SW 1271 (cell line): Measurements from ENCODE around the gene SP140L.
"Not testable (repeated sequence)": the region's sequence is repeated elsewhere in the genome, so short reads cannot be mapped to it uniquely, and the experiment has no call there.

Experiments
- DNase-seq, 2 experiments: peaks; one replicate each; lab custom pipeline; 2025; lab: John Stamatoyannopoulos, UW

The SP140L gene

DNA sequence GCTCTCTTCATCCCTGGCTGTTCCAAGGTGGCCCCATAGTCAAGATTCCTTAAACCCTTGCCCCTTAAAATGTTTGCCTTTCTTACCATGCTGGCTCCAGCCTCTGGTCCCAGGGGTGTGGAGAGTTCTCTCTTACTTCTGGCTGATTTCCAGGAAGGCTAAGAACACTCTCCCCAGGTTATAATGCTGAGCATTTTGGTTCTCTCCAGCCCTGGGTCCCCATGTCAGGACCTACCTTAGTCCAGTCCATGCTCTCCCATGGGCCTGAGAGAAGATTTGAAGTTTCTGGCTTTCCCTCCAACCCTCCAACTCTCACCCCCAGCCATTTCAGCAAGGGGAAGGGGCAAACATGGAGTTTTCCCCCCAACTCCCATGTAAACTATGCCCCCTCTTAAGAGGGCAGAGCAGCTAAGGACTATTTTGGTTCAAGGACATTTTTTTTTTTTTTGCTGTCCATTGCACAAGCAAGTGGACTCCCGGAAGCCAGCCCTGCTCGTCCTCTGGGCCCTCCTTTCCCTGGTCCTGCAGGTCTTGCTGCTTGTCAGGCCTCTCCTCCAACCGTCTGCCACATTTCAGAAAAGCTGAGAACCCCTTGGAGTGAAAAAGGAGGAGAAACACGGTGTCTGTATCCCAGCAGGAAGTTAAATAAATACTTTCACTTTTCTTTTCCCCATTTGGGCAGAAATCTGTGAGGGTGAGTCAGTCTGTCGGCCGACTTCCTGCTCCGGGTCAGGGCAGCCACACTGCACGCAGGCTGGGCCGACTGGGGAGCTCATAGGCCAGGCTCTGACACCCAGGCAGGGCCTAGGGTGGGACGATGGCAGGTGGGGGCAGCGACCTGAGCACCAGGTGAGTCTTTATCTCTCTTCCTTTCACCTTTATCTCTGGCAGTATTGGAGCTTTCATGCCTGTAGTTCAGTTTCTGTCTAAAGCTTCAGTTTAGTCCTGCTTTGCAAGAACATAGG, at the start of gene SP140L:
TSS of gene SP140L (plus strand) at position 741 of the 965 bp plus-strand sequence. CDS start at position 818, 77 bp downstream.
- peak; percentile 52 to 84 for DNase-seq

DNA sequence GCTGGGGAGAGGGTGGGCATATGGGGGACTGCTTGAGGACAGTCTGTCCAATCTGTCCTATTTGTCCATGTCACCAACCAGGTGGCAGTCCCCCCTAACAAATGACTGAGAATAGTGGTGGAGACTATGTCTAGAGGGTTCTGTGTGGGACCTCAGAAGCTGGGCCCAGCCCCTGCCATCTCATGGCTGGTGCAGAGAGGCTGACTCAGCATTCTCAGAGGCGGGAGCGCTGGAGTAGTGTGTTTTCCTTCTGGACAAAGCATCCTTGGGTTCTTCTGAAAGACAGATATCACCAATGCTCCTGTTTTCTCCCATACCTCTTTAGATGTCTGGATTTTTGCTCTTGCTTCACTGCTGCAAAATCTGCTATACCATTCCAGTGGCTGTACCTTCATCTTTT, 44.1 kb upstream of the SP140L start:
- no peak for DNase-seq

DNA sequence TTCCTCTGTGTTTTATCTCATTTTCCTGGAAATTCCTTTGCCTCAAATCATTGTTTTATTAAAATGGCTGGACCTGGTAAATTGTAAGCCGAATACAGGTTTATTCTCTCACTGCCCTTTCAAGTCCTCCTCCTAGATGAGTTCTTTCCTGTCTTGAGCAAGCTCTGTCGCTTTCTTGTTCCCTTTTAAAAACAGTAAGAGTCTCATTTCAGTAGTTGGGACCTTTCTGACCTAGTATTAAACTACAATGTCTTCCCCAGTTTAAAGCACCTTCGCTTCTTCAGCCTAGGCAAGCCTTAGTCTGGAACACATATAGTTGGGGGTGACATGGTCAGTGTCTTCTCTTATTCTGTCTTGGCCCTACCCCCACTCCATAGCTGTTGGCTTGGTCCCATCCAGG, 40.9 kb upstream of the SP140L start:
- DNase-seq = no peak

DNA sequence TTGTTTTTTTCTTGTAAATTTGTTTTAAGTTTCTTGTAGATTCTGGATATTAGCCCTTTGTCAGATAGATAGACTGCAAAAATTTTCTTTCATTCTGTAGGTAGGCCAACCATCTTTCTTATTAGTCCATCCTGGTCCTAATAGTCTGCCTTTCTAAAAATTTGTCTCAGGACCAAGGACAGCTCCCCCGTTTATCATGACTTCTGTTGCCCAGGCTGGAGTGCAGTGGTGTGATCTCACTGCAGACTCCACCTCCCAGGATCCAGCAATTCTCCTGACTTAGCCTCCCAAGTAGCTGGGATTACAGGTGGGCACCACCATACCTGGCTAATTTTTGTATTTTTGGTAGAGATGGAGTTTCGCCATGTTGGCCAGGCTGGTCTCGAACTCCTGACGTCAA, 37.7 kb upstream of the SP140L start:
- not testable (repeated sequence) for DNase-seq

DNA sequence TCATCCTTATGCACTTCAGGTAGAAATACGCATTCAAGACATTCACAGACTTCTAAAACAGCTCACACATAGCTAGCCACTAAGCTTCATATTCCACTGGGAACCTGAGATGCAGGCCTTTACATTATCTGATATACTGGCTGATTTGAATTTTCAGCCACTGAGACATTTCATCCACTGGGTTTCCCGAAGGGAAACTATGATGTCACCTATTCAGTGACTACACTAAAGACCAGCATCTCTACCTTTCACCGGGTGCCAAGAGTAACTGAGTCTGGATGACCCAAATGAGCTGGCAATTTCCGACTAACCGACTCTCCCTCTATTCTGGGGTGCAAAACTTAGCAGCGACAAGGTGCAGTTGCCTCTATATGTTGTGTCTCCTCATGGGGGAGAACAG, 31.8 kb upstream of the SP140L start:
- DNase-seq = no peak

DNA sequence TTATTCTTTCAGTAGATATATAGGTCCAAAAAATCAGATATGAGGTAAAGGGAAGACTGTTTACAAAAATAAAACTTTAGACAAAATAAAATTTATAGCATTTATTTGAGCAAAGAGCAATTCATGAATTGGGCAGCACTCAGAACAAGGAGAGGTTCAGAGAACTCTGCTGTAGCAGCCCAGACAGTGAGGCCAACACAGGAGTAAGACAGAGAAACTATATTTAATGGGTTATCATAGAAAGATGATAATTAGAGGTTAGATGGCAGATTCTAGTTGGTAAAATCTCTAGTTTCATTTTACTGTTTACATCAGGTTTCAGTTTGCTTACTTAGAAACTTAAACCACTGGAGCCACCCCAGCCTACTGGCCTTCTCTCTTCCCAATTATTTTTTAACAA, 30.1 kb upstream of the SP140L start:
- DNase-seq = no peak

- no peak for DNase-seq
These were observed 27.4 kb upstream of the SP140L start for GRCh38 chr2:230299618-230300017.

- no peak for DNase-seq
These were observed 21.3 kb upstream of the SP140L start for GRCh38 chr2:230305416-230306275.

DNA sequence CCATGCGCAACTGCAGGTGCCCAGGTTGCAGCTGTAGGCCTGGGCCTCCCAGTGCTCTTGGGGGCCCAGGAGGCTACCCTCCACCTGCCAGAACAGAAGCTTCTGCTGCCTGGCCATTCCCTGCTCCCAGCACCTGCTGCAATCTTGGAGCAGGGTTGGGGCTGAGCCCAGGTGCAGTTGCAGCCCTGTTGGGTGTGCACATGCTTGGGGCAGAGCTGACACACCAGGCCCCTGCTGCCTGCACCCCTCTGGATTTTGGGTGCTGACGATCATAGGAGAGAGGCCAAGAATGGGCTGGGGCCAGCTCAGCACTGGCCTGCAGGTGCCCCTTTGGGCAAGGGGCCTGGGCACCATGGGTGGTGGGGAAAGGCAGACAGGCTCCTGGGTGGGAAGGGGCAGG, 20.5 kb upstream of the SP140L start:
- no peak for DNase-seq

- no peak for DNase-seq
These were observed 19.5 kb upstream of the SP140L start for GRCh38 chr2:230307485-230307884.

DNA sequence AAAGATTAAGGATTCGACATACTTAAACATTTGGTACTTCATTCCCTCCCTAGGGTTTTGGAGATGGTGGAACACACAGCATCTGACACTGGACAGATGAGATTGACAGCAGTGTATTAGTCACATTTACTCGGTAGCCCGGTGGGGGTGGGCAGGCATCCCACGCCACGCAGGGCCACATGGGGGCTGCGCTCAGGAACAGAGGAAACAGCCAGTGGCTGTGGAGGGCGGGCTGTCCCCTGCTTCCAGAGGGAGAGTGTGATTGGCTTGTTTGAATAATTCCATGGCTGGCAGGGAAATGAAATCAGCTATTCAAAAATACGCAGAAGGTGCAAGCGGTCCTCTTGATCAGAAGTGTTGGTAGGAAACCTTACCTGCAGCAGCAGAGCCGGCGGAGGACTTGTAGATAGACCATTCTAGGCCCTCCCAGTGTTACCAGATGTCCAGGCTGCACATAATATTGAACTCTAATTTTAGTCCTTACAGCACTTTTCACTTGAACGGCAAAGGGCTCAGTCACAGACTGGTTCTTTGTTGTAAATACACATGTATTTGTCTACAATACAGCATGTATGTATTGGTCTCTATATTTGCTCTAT, 18.5 kb upstream of the SP140L start:
- DNase-seq = no peak

DNA sequence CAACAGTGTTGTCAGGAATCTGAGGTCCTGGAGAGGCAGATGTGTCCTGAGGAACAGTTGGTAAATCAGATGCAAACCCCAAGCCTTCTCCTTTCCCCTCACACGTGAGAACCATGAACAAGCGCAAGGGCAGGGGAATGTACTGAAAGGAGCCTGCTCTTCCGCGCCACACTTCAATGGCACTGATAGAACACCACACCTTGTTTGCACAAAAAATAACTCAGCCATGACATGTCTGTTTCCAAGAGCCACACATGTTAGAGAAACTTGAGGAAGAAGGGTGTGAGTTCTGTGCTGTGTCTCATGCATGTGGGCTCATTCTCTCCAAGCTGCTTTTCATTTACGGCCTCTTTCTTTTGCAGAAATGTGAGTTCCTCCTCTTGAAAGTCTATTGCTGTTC, 16.2 kb upstream of the SP140L start:
- not testable (repeated sequence) for DNase-seq

GRCh38 chr2:230311634-230312033, 15.4 kb upstream of the SP140L start:
- not testable (repeated sequence) for DNase-seq

- DNase-seq = no peak
These were observed 14.4 kb upstream of the SP140L start for GRCh38 chr2:230312638-230313037.

GRCh38 chr2:230317366-230317765, 9.6 kb upstream of the SP140L start:
- DNase-seq = no peak

- no peak for DNase-seq
These were observed 8.5 kb upstream of the SP140L start for GRCh38 chr2:230318190-230319121.

GRCh38 chr2:230319211-230319862, 7.7 kb upstream of the SP140L start:
- DNase-seq = no peak

DNA sequence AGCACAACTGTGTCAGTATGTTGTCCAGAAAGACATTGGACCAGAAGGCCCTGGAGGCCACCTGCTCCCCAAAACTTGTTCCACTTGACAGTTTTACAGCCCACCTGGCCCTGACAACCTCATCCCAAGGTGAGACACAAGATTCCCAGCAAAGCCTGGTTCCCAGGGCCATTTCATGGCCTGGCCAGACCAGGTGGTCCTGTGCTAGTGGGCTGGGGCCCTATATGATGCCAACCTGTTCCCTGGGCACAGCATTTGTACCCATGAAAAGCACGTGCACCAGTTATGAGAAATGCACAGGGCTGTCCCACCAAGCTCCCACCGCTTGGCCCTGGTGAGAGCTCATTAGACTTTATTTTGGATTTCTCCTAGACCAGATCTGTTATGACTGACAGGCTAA, 6.0 kb upstream of the SP140L start:
- DNase-seq = no peak

DNA sequence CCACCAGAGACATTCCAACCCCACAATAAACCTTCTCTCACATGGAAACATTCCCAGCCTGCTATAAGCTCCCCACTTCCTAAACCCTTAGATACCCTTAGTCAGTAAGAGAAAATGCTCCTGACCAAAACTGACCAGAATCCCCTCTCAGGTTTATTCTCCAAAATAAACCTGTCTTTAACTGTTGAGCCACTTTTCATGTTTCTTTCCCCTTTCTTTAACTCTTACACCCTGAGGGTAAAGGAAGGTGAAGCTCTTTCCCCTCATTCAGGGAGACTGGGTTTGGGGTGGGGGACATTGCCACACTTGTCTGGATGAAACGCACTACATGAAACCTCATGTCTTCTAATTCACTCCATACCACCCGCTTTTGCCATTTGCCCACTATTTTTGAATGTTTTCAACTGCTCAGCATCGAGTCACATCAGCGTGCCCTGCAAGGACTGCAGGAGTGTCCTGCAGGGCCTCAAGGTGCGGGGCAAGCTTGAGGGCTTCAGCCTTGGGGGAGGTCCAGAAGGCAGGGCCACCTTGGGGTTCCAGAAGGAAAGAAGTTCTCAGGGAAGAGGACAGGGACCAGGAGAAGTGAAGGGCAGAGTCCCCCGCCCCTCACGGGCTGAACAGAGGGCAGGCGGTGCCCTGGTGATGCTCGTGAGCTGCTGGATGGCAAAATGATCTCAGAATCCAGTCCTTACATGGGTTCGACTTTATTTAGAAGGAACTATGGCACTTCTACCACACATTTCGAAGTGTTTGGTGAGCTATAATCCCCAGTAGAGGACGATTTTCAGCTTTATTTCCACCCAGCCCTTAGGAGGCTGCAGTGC, 4.2 kb upstream of the SP140L start:
- DNase-seq = no peak
